Measurements from ENCODE around the gene TNFRSF25. TPM values are rescaled to one million over a fixed set of nuclear protein-coding genes. Genes with fewer than 3 reads are reported as not detected.

TNFRSF25 gene
- total and polyA plus RNA-seq, 2 of the 8 experiments (the other 6 are each of a cell fraction or from before 2014, with no cell fraction given), result 10.7 to 19.5 TPM

- no peak for TF ChIP-seq SRF (IDR thresholded peaks at IDR 0.05; ENCODE audit: low read depth, low read length)
Observed at GRCh38 chr1:6467224-6467623, 1.3 kb upstream of the TNFRSF25 start (continued).

All from H1 (cell line).